Trophoblast cell (in vitro differentiated cells and primary cell): ENCODE measurements around the gene PLS1.

Source experiments
- DNase-seq, 2 donors: peaks; one replicate each; pipeline ENCODE4 v3.0.0-alpha.2; 2016
- H2AFZ ChIP-seq: 2 replicates; pipeline ENCODE4 v1.6.1; 2013; ENCODE audit warnings: low read length, moderate library complexity, mild to moderate bottlenecking; ENCODE audit not compliant: insufficient read depth, poor library complexity
- H2AK5ac ChIP-seq: 2 replicates; pipeline ENCODE4 v1.6.1; 2013; ENCODE audit warnings: mild to moderate bottlenecking, low read length
- H2BK120ac ChIP-seq: 2 replicates; pipeline ENCODE4 v1.6.1; 2013; ENCODE audit warnings: low read length, mild to moderate bottlenecking, moderate library complexity; ENCODE audit not compliant: insufficient read depth, poor library complexity
- H2BK12ac ChIP-seq: 2 replicates; pipeline ENCODE4 v1.6.1; 2013; ENCODE audit warnings: mild to moderate bottlenecking, low read length, moderate library complexity
- H2BK5ac ChIP-seq: 2 replicates; pipeline ENCODE4 v1.6.1; 2013; ENCODE audit warnings: low read length, low read depth, moderate library complexity, mild to moderate bottlenecking; ENCODE audit not compliant: poor library complexity
- H3K14ac ChIP-seq: 2 replicates; pipeline ENCODE4 v1.6.1; 2013; ENCODE audit warnings: mild to moderate bottlenecking, low read length
- H3K18ac ChIP-seq: 2 replicates; pipeline ENCODE4 v1.6.1; 2013; ENCODE audit warnings: mild to moderate bottlenecking, low read length
- H3K23ac ChIP-seq: 2 replicates; pipeline ENCODE4 v1.6.1; 2013; ENCODE audit warnings: low read length
- H3K27ac ChIP-seq: 2 replicates; pipeline ENCODE4 v1.5.1; 2013; ENCODE audit warnings: low read depth, mild to moderate bottlenecking, inconsistent platforms, low read length, moderate library complexity
- H3K27me3 ChIP-seq: 2 replicates; pipeline ENCODE4 v1.6.1; 2013; ENCODE audit warnings: inconsistent platforms, mild to moderate bottlenecking, low read length, moderate library complexity; ENCODE audit not compliant: insufficient read depth
- H3K36me3 ChIP-seq, 2 experiments: 1 replicate in 1 of 2; 2 replicates in 1 of 2; pipeline ENCODE4 v1.6.1; 2013; ENCODE audit warnings: low read length in 2 of 2, mild to moderate bottlenecking in 2 of 2, moderate library complexity in 1 of 2; ENCODE audit not compliant: insufficient read depth in 2 of 2, control insufficient read depth in 1 of 2
- H3K4ac ChIP-seq: 2 replicates; pipeline ENCODE4 v1.6.1; 2013; ENCODE audit warnings: low read depth, mild to moderate bottlenecking, low read length, moderate library complexity
- H3K4me1 ChIP-seq, 2 experiments: 1 replicate in 1 of 2; 2 replicates in 1 of 2; pipeline ENCODE4 v1.6.1; 2013; ENCODE audit warnings: low read length in 2 of 2, mild to moderate bottlenecking in 2 of 2, moderate library complexity in 1 of 2; ENCODE audit not compliant: insufficient read depth in 2 of 2, control insufficient read depth in 1 of 2
- H3K4me2 ChIP-seq: 2 replicates; pipeline ENCODE4 v1.6.1; 2013; ENCODE audit warnings: inconsistent platforms, mild to moderate bottlenecking, low read length, moderate library complexity
- H3K4me3 ChIP-seq: 2 replicates; pipeline ENCODE4 v1.5.1; 2013; ENCODE audit warnings: mild to moderate bottlenecking, low read depth, low read length, inconsistent platforms
- H3K79me1 ChIP-seq: one replicate; pipeline ENCODE4 v1.6.1; 2013; ENCODE audit warnings: low read length
- H3K79me2 ChIP-seq: 2 replicates; pipeline ENCODE4 v1.6.1; 2013; ENCODE audit warnings: low read length, mild to moderate bottlenecking; ENCODE audit not compliant: control insufficient read depth, insufficient read depth, poor library complexity
- H3K9ac ChIP-seq: 2 replicates; pipeline ENCODE4 v1.6.1; 2013; ENCODE audit warnings: mild to moderate bottlenecking, low read length
- H3K9me3 ChIP-seq: 2 replicates; pipeline ENCODE4 v1.6.1; 2013; ENCODE audit warnings: low read depth, mild to moderate bottlenecking, control low read depth, inconsistent platforms, low read length; ENCODE audit not compliant: insufficient read depth
- H4K12ac ChIP-seq: 2 replicates; pipeline ENCODE4 v1.6.1; 2013; ENCODE audit warnings: low read depth, mild to moderate bottlenecking, low read length, moderate library complexity
- H4K8ac ChIP-seq: 2 replicates; pipeline ENCODE4 v1.6.1; 2013; ENCODE audit warnings: low read depth, mild to moderate bottlenecking, low read length, moderate library complexity
- H4K91ac ChIP-seq: one replicate; pipeline ENCODE4 v1.6.1; 2013; ENCODE audit warnings: low read depth, mild to moderate bottlenecking, low read length, moderate library complexity
- WGBS: extraction: QIAGEN DNeasy Blood & Tissue Kit; methylation state at CpG from one replicate; pipeline ENCODE4 v1.1.7; 2013; ENCODE audit warnings: missing lambda C conversion rate; ENCODE audit not compliant: insufficient read length, insufficient coverage; ENCODE audit errors: extremely low coverage; 5-methylcytosine and 5-hydroxymethylcytosine counted together

Gene PLS1

DNA sequence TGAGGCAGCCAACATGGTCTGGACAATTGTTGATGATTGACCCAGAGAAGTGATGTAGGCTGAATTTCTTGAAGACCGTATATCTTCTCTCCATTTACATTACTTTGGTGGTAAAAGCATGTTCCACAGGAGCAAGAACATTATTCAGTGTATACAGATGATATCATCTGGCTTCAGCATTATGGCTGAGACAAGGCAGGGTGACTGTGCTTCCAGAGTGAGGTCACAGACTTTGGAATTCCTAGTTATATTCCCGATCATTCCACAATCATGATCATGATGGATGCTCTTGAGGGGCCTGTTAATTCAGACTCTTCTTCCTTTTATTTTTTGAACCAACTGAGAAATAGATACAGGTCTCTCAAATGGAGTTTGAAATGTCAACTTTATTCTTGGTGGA, 19.0 kb downstream of the PLS1 start:
- H3K9ac ChIP-seq: no peak overlapping the region
- no peaks in the 10 kb centered on the region for H3K9me3 ChIP-seq
- H3K4me2 ChIP-seq: no peak overlapping the region
- H3K18ac ChIP-seq: no peak overlapping the region
- no peak overlapping the region for H2AK5ac ChIP-seq
- H3K79me2 ChIP-seq: no peaks in the 10 kb centered on the region
- no peak for DNase-seq
- H2BK5ac ChIP-seq: no peak overlapping the region
- H4K8ac ChIP-seq: no peak overlapping the region
- H3K23ac ChIP-seq: no peak overlapping the region
- H3K27me3 ChIP-seq: no peaks in the 10 kb centered on the region
- H4K91ac ChIP-seq: no peak overlapping the region
- H3K36me3 ChIP-seq: no peaks in the 10 kb centered on the region
- no CpG with 5 or more reads among the region's 2 CpGs for WGBS
- H2AFZ ChIP-seq: no peak overlapping the region
- no peak overlapping the region for H2BK12ac ChIP-seq
- no peak overlapping the region for H4K12ac ChIP-seq
- H3K14ac ChIP-seq: no peak overlapping the region
- H3K4me3 ChIP-seq: no peak overlapping the region
- H2BK120ac ChIP-seq: no peak overlapping the region
- no peaks in the 10 kb centered on the region for H3K79me1 ChIP-seq
- no peak overlapping the region for H3K27ac ChIP-seq
- peaks cover 0 to 2% of the 10 kb centered on the region in 2 experiments for H3K4me1 ChIP-seq
- H3K4ac ChIP-seq: no peak overlapping the region

DNA sequence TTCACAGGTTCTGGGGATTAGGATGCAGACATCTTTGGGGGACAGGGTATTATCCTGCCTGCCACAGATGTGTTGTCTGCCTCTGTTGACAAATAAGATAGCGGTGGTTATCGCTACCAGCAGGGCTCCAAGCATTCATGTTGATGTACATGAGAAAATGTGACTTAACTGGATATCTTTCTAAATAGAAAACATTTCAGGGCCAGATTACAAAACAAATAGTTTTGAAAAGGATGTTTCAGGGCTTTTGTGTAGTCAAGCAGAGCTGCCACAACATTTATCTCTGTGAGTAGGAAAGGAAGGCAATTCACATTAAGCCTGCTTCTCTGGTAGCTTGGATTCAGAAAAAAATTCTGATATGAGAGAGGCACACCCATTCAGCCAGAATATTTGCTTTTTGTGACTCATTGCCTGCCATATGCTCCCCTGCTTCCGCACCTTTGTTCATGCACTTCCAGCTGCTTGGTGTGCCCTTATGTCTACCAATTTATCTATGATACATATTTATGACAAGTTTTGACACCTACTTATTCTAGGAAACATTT, 22.8 kb downstream of the PLS1 start:
- Histone ChIP-seq H3K18ac (no peak overlapping the region), H3K36me3 (no peaks in the 10 kb centered on the region), H3K79me2 (no peaks in the 10 kb centered on the region), H3K23ac (no peak overlapping the region), H4K91ac (no peak overlapping the region), H3K4me2 (no peak overlapping the region), H4K8ac (no peak overlapping the region), H3K79me1 (no peaks in the 10 kb centered on the region), H2BK12ac (no peak overlapping the region), H3K9me3 (no peaks in the 10 kb centered on the region), H4K12ac (no peak overlapping the region), H2AK5ac (no peak overlapping the region), H3K4ac (no peak overlapping the region), H3K27me3 (no peaks in the 10 kb centered on the region), H2AFZ (no peak overlapping the region), H2BK120ac (no peak overlapping the region), H2BK5ac (no peak overlapping the region), H3K4me3 (no peak overlapping the region), H3K14ac (no peak overlapping the region), H3K4me1 (peaks cover 0 to 2% of the 10 kb centered on the region in 2 experiments), H3K27ac (no peak overlapping the region), H3K9ac (no peak overlapping the region)
- DNase-seq: peak; percentile 72 to 96
- no CpG with 5 or more reads among the region's 3 CpGs for WGBS

DNA sequence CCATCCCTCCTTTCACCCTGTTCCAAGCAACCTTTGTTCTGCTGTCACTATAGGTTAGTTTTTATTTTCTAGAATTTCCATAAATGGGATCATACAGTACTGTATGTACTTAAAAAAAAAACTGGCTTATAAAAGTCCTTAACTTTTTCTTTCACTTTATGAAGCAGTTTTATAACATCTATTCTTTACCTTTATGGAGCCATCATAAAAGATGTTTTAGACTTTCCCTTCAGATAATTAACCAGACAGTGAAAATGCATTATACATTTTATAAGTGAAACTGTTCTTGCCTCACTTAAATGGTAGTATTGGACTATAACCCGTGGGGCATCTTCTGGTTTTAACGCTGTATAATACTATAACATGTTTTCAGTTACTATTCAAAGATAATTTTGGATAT, 26.2 kb downstream of the PLS1 start:
- H2AFZ ChIP-seq: no peak overlapping the region
- WGBS: no CpG with 5 or more reads among the region's 2 CpGs
- H4K8ac ChIP-seq: no peak overlapping the region
- H4K12ac ChIP-seq: no peak overlapping the region
- no peak for DNase-seq
- H3K4me2 ChIP-seq: no peak overlapping the region
- H2AK5ac ChIP-seq: no peak overlapping the region
- H3K4me1 ChIP-seq: no peaks in the 10 kb centered on the region
- no peaks in the 10 kb centered on the region for H3K36me3 ChIP-seq
- no peak overlapping the region for H2BK120ac ChIP-seq
- no peak overlapping the region for H2BK5ac ChIP-seq
- H4K91ac ChIP-seq: no peak overlapping the region
- no peaks in the 10 kb centered on the region for H3K9me3 ChIP-seq
- no peaks in the 10 kb centered on the region for H3K79me1 ChIP-seq
- no peak overlapping the region for H3K23ac ChIP-seq
- no peak overlapping the region for H3K14ac ChIP-seq
- H3K27ac ChIP-seq: no peak overlapping the region
- H3K9ac ChIP-seq: no peak overlapping the region
- H2BK12ac ChIP-seq: no peak overlapping the region
- no peaks in the 10 kb centered on the region for H3K79me2 ChIP-seq
- H3K27me3 ChIP-seq: no peaks in the 10 kb centered on the region
- no peak overlapping the region for H3K4ac ChIP-seq
- H3K4me3 ChIP-seq: no peak overlapping the region
- no peak overlapping the region for H3K18ac ChIP-seq

DNA sequence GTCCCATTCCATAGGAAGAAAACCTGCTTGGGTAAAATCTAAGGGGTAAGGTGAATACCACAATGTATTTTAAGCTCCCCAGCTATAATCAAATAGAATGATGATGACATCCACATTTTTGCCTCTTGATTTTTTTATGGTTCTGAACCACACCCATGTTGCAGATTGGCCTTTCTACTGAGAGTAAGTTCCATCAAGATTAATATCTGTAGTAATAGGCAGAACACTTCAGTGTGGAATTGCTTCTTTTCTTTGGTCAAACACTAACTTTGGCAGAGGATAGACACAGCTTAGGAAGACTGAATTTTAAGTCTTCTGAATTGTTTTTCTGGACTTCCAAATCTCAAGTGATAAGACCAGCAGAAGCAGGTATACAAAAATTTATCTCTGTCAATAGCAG, 27.0 kb downstream of the PLS1 start:
- H2BK5ac ChIP-seq: no peak overlapping the region
- H2BK12ac ChIP-seq: no peak overlapping the region
- H3K27ac ChIP-seq: no peak overlapping the region
- H3K27me3 ChIP-seq: no peaks in the 10 kb centered on the region
- no peak overlapping the region for H3K4ac ChIP-seq
- no peak overlapping the region for H3K9ac ChIP-seq
- H3K4me3 ChIP-seq: no peak overlapping the region
- no peak overlapping the region for H3K4me2 ChIP-seq
- no peak overlapping the region for H3K18ac ChIP-seq
- no peaks in the 10 kb centered on the region for H3K79me2 ChIP-seq
- no peak overlapping the region for H3K23ac ChIP-seq
- H3K79me1 ChIP-seq: no peaks in the 10 kb centered on the region
- no peak overlapping the region for H4K12ac ChIP-seq
- no peak overlapping the region for H4K8ac ChIP-seq
- H2BK120ac ChIP-seq: no peak overlapping the region
- no peak overlapping the region for H2AK5ac ChIP-seq
- no peaks in the 10 kb centered on the region for H3K9me3 ChIP-seq
- no peaks in the 10 kb centered on the region for H3K4me1 ChIP-seq
- H3K14ac ChIP-seq: no peak overlapping the region
- H4K91ac ChIP-seq: no peak overlapping the region
- no peaks in the 10 kb centered on the region for H3K36me3 ChIP-seq
- H2AFZ ChIP-seq: no peak overlapping the region
- peak in 1 of 2 donors; percentile 19 for DNase-seq
